Suprapubic skin (tissue), 4 donors: ENCODE measurements around the gene ZCCHC7. TPM values are rescaled to one million over a fixed set of nuclear protein-coding genes. Genes with fewer than 3 reads are reported as not detected.

Experiments
- DNase-seq, 2 donors: peaks; one replicate each; pipeline ENCODE4 v3.0.0-alpha.2; 2019; ENCODE audit warnings: low spot score in 2 of 2
- H3K27ac ChIP-seq: fragments of 200-600 bp; sonication (generic); one replicate; pipeline ENCODE4 v1.5.1; 2019
- H3K27me3 ChIP-seq: fragments of 200-600 bp; sonication (generic); one replicate; pipeline ENCODE4 v1.5.1; 2019
- H3K36me3 ChIP-seq: fragments of 200-600 bp; sonication (generic); one replicate; pipeline ENCODE4 v1.5.1; 2019
- H3K4me1 ChIP-seq: fragments of 200-600 bp; sonication (generic); one replicate; pipeline ENCODE4 v1.5.1; 2019
- H3K4me3 ChIP-seq: fragments of 200-600 bp; sonication (generic); one replicate; pipeline ENCODE4 v1.5.1; 2019; ENCODE audit warnings: mild to moderate bottlenecking
- H3K9me3 ChIP-seq: fragments of 200-600 bp; sonication (generic); one replicate; pipeline ENCODE4 v1.5.1; 2019
- EP300 ChIP-seq: sonication (generic); formaldehyde crosslinking; IDR thresholded peaks from one replicate; pipeline ENCODE4 v1.6.1; 2017; ENCODE audit warnings: antibody characterized with exemption
- POLR2A ChIP-seq, 2 donors: fragments of 450-650 bp; IDR thresholded peaks; one replicate each; pipeline ENCODE4 v1.6.1; 2017; ENCODE audit warnings: antibody characterized with exemption in 2 of 2, mild to moderate bottlenecking in 2 of 2, moderate library complexity in 2 of 2
- POLR2AphosphoS5 ChIP-seq, 3 donors: sonication (generic); formaldehyde crosslinking; IDR thresholded peaks; one replicate each; pipeline ENCODE4 v1.6.1; 2017; ENCODE audit warnings: antibody characterized with exemption in 3 of 3
- WGBS: methylation state at CpG from one replicate; pipeline ENCODE4 v1.1.5; 2018; 5-methylcytosine and 5-hydroxymethylcytosine counted together
- total RNA-seq, 4 donors: library from RNA; depleted of rRNA; stranded (reverse); fragments of >200 nt; gene quantifications; one replicate each; pipeline ENCODE4 v1.1.0, GENCODE V29; 2016
- TF ChIP-seq, protein P1 (sequence below), 2 donors: fragments of 200-600 bp in 1 of 2; fragments of 450-650 bp in 1 of 2; sonication (generic) in 1 of 2; IDR thresholded peaks; one replicate each; pipeline ENCODE4 v1.5.1; 2016 to 2019; ENCODE audit warnings: antibody characterized with exemption in 2 of 2, mild to moderate bottlenecking in 1 of 2, moderate library complexity in 1 of 2

ZCCHC7 gene
- total RNA-seq, 4 donors from 2014 or later, result 16.3 to 37.6 (median 20.4) TPM

- H3K4me1 ChIP-seq, result no peaks in the 10 kb centered on the region
- no peak overlapping the region for H3K4me3 ChIP-seq
- H3K27me3 ChIP-seq, result no peaks in the 10 kb centered on the region
- no peak overlapping the region for H3K27ac ChIP-seq
- no peaks in the 10 kb centered on the region for H3K9me3 ChIP-seq
- no peak for TF ChIP-seq POLR2A (IDR thresholded peaks at IDR 0.05)
- no peak for TF ChIP-seq POLR2AphosphoS5 (IDR thresholded peaks at IDR 0.05)
- TF ChIP-seq, protein P1, sequence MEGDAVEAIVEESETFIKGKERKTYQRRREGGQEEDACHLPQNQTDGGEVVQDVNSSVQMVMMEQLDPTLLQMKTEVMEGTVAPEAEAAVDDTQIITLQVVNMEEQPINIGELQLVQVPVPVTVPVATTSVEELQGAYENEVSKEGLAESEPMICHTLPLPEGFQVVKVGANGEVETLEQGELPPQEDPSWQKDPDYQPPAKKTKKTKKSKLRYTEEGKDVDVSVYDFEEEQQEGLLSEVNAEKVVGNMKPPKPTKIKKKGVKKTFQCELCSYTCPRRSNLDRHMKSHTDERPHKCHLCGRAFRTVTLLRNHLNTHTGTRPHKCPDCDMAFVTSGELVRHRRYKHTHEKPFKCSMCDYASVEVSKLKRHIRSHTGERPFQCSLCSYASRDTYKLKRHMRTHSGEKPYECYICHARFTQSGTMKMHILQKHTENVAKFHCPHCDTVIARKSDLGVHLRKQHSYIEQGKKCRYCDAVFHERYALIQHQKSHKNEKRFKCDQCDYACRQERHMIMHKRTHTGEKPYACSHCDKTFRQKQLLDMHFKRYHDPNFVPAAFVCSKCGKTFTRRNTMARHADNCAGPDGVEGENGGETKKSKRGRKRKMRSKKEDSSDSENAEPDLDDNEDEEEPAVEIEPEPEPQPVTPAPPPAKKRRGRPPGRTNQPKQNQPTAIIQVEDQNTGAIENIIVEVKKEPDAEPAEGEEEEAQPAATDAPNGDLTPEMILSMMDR (IDR thresholded peaks at IDR 0.05), result no peak
- TF ChIP-seq EP300, result no peak
- no peaks in the 10 kb centered on the region for H3K36me3 ChIP-seq
- DNase-seq, result no peak
Observed at GRCh38 chr9:37328556-37329227, 208.3 kb downstream of the ZCCHC7 start.

DNA sequence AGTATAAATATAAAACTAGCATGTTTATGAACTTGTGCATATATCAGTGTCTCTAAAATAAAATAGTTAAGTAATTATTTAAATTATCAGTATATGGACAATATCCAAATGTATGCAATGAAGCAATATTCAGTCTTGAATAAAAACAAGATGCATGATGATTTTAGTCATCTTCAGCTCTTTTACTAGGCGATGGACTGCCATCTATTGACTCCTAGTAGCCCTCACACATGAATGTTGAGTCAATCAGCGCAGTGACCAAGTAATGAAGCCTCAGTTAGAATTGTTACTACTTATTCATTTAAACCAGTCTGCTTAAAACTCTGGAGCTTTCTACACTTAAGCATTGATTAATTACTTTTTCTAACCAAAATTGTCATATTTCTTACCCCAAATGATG, 209.2 kb downstream of the ZCCHC7 start:
- TF ChIP-seq POLR2A (IDR thresholded peaks at IDR 0.05), result no peak
- TF ChIP-seq EP300, result no peak
- no peak for TF ChIP-seq POLR2AphosphoS5 (IDR thresholded peaks at IDR 0.05)
- TF ChIP-seq, protein P1 (IDR thresholded peaks at IDR 0.05), result no peak
- H3K36me3 ChIP-seq, result no peaks in the 10 kb centered on the region
- no peak for DNase-seq
- H3K4me3 ChIP-seq, result no peak overlapping the region
- H3K9me3 ChIP-seq, result no peaks in the 10 kb centered on the region
- WGBS, result 94% methylated on average over 2 of the region's 2 CpGs
- no peak overlapping the region for H3K27ac ChIP-seq
- H3K27me3 ChIP-seq, result no peaks in the 10 kb centered on the region
- no peaks in the 10 kb centered on the region for H3K4me1 ChIP-seq

GRCh38 chr9:37331871-37332270, 211.5 kb downstream of the ZCCHC7 start:
- no peak overlapping the region for H3K4me3 ChIP-seq
- H3K4me1 ChIP-seq, result no peaks in the 10 kb centered on the region
- H3K36me3 ChIP-seq, result no peaks in the 10 kb centered on the region
- no peak overlapping the region for H3K27ac ChIP-seq
- TF ChIP-seq POLR2A (IDR thresholded peaks at IDR 0.05), result no peak
- TF ChIP-seq POLR2AphosphoS5 (IDR thresholded peaks at IDR 0.05), result no peak
- TF ChIP-seq EP300, result no peak
- TF ChIP-seq, protein P1 (IDR thresholded peaks at IDR 0.05), result no peak
- no peaks in the 10 kb centered on the region for H3K27me3 ChIP-seq
- H3K9me3 ChIP-seq, result no peaks in the 10 kb centered on the region
- 92% methylated on average over 1 of the region's 1 CpG for WGBS
- no peak for DNase-seq

- no peak for DNase-seq
- no peak overlapping the region for H3K4me3 ChIP-seq
- no peaks in the 10 kb centered on the region for H3K36me3 ChIP-seq
- no peaks in the 10 kb centered on the region for H3K4me1 ChIP-seq
- no peaks in the 10 kb centered on the region for H3K9me3 ChIP-seq
- H3K27me3 ChIP-seq, result no peaks in the 10 kb centered on the region
- TF ChIP-seq, protein P1 (IDR thresholded peaks at IDR 0.05), result no peak
- no peak for TF ChIP-seq EP300
- no peak for TF ChIP-seq POLR2AphosphoS5 (IDR thresholded peaks at IDR 0.05)
- no peak for TF ChIP-seq POLR2A (IDR thresholded peaks at IDR 0.05)
- H3K27ac ChIP-seq, result no peak overlapping the region
Observed at GRCh38 chr9:37332578-37332977, 212.2 kb downstream of the ZCCHC7 start.

DNA sequence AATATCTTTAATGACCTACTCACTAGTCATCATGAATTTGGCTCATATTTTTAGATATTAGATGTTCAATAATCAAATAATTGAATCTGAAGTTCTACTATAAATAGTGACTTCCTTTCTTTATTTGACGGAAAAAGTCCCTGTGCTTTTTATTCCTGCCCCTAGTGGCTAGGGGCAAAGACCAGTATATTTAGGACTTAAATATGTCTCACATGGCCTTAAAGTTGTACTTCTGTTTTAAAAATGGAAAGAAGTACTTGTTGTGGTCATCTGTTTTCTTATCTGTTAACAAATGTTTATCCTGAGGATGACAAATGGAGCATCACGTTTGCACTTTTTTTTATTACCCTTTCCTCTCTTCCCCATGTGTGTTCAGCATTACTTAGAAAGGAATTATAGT, 212.9 kb downstream of the ZCCHC7 start:
- no peaks in the 10 kb centered on the region for H3K9me3 ChIP-seq
- H3K4me3 ChIP-seq, result no peak overlapping the region
- H3K27me3 ChIP-seq, result no peaks in the 10 kb centered on the region
- no peaks in the 10 kb centered on the region for H3K36me3 ChIP-seq
- TF ChIP-seq EP300, result no peak
- no peak for TF ChIP-seq POLR2AphosphoS5 (IDR thresholded peaks at IDR 0.05)
- TF ChIP-seq POLR2A (IDR thresholded peaks at IDR 0.05), result no peak
- TF ChIP-seq, protein P1 (IDR thresholded peaks at IDR 0.05), result no peak
- no peaks in the 10 kb centered on the region for H3K4me1 ChIP-seq
- WGBS, result 68% methylated on average over 2 of the region's 2 CpGs
- no peak for DNase-seq
- H3K27ac ChIP-seq, result no peak overlapping the region
